Thymus (tissue), 11 donors: ENCODE data around the gene FXYD7. TPM values are rescaled to one million over a fixed set of nuclear protein-coding genes. Genes with fewer than 3 reads are reported as not detected.
"Not testable (repeated sequence)": the region's sequence is repeated elsewhere in the genome, so short reads cannot be mapped to it uniquely, and the experiment has no call there.

Experiments used
- DNase-seq, 9 donors: peaks; one replicate each; pipeline ENCODE4 v3.0.0-alpha.2; 2013; ENCODE audit warnings: low spot score in 9 of 9, low read depth in 6 of 9, missing footprints in 1 of 9
- H3K27ac ChIP-seq, 2 donors: one replicate each; pipeline ENCODE4 v1.5.1; 2013; ENCODE audit warnings: control low read depth in 1 of 2, low read depth in 1 of 2, low read length in 1 of 2, mild to moderate bottlenecking in 1 of 2, moderate library complexity in 1 of 2
- H3K27me3 ChIP-seq, 2 donors: one replicate each; pipeline ENCODE4 v1.5.1; 2013; ENCODE audit warnings: low read length in 1 of 2; ENCODE audit not compliant: control insufficient read depth in 2 of 2, insufficient read depth in 1 of 2
- H3K36me3 ChIP-seq, 2 donors: one replicate each; pipeline ENCODE4 v1.5.1; 2013; ENCODE audit warnings: low read length in 1 of 2, mild to moderate bottlenecking in 1 of 2, moderate library complexity in 1 of 2; ENCODE audit not compliant: control insufficient read depth in 2 of 2, insufficient read depth in 2 of 2
- H3K4me1 ChIP-seq, 2 donors: one replicate each; pipeline ENCODE4 v1.5.1; 2013; ENCODE audit warnings: low read length in 2 of 2; ENCODE audit not compliant: control insufficient read depth in 2 of 2, insufficient read depth in 2 of 2
- H3K4me3 ChIP-seq, 2 donors: one replicate each; pipeline ENCODE4 v1.5.1; 2013; ENCODE audit warnings: low read length in 2 of 2, control low read depth in 1 of 2, mild to moderate bottlenecking in 1 of 2
- H3K9me3 ChIP-seq, 2 donors: one replicate each; pipeline ENCODE4 v1.5.1; 2013; ENCODE audit warnings: low read length in 1 of 2, mild to moderate bottlenecking in 1 of 2; ENCODE audit not compliant: control insufficient read depth in 2 of 2, insufficient read depth in 1 of 2
- WGBS: extraction: QIAGEN DNeasy Blood & Tissue Kit; methylation state at CpG from one replicate; pipeline ENCODE4 v1.1.7; 2013; 5-methylcytosine and 5-hydroxymethylcytosine counted together
- polyA plus RNA-seq: library from polyadenylated mRNA; stranded (reverse); fragments of 200-250 nt; gene quantifications from one replicate; pipeline ENCODE4 v1.2.3, GENCODE V29; 2013
- total RNA-seq: library from RNA; stranded (reverse); fragments of 120-200 nt; gene quantifications from one replicate; pipeline ENCODE4 v1.2.4, GENCODE V29; 2013
- donor health status: healthy.

The FXYD7 gene
- total and polyA plus RNA-seq, 2 donors: 1.9 TPM; not detected in 1

DNA sequence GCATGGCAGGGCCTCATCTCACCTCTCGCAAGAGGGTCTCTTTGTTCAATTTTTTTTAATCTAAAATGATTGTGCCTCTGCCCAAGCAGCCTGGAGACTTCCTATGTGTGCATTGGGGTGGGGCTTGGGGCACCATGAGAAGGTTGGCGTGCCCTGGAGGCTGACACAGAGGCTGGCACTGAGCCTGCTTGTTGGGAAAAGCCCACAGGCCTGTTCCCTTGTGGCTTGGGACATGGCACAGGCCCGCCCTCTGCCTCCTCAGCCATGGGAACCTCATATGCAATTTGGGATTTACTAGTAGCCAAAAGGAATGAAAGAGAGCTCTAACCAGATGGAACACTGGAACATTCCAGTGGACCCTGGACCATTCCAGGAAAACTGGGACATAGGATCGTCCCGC lies 19.5 kb upstream of the FXYD7 start:
- Histone ChIP-seq H3K27me3 (no peaks in the 10 kb centered on the region), H3K36me3 (no peaks in the 10 kb centered on the region), H3K4me3 (no peak overlapping the region), H3K9me3 (peaks cover 0 to 3% of the 10 kb centered on the region in 2 donors), H3K27ac (no peak overlapping the region), H3K4me1 (peaks cover 0 to 23% of the 10 kb centered on the region in 2 donors)
- 94% methylated on average over 5 of the region's 5 CpGs for WGBS
- no peak for DNase-seq

DNA sequence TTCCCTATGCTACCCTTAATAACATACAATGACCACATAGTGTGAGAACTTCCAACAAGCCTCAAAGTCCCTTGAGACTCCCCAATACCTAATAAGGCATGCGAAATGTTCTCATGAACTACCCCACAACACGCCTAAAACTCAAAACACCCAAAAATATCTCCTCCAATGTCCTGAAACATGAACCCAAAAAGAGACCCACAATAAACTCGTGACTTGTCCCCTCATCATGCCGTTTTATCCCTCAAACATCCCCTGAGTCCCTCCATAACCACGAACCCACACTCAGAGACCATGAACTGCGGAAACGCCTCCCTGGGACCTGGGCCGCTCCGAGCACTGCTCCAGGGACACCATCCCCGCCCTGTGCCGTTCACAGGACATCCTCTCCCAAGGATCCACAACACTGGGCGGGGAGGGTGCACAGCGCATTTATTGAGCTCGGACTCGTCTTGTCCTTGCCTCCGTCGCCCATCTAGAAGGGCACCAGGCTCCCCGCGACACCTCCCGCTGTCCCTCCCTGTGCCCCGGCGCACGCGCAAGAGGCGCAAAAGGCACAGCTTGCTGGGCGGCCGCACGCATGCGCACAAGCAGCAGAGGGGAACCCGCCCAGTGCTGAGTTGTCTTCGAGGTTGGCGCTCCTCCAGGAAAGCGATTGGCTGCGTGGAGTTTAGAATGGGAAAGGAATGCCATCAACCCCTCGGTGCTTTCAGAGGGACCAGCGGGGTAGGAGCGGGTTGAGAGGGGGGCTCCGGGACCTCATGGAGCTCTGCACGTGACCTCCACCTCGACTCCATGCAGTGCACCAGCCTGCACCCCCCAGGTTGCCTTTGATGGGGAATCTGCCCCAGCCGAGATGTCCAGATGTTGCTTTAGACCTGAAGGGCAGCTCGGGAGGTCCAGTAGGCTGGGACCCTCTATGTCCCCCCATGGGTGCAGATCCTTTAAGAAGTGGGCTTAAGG lies 18.7 kb upstream of the FXYD7 start:
- Histone ChIP-seq H3K4me1 (peaks cover 0 to 19% of the 10 kb centered on the region in 2 donors), H3K9me3 (peaks cover 0 to 3% of the 10 kb centered on the region in 2 donors), H3K4me3 (peak overlapping the region; percentile 48 to 53), H3K27me3 (no peaks in the 10 kb centered on the region), H3K27ac (peak overlapping the region; percentile 49 to 74), H3K36me3 (no peaks in the 10 kb centered on the region)
- 22% methylated on average over 42 of the region's 42 CpGs for WGBS
- peak in 8 of 9 donors; percentile 61 to 86 (median 68) for DNase-seq

DNA sequence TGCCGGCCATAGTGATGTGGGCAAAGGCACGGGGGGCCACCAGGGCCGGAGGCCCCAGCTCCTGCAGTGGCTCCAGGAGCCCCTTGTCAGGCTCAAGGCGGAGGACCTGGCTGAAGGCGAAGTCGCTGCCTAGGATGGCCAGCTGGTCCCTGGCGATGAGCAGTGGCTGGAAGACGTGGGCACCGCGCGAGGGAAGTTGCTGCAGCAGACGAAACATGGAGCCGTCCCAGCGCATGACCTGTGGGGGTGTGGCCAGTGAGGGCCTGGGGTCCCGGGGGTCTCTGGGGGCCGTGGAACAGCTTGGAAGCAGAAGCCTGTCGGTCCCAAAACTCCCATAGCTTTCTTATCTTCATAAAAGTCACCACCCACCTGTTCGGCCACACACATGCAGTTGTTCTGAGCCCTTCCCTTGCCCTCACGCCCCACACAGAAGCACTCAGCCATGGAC lies 17.8 kb upstream of the FXYD7 start:
- Histone ChIP-seq H3K27ac (no peak overlapping the region), H3K36me3 (no peaks in the 10 kb centered on the region), H3K27me3 (no peaks in the 10 kb centered on the region), H3K4me1 (peaks cover 0 to 19% of the 10 kb centered on the region in 2 donors), H3K4me3 (no peak overlapping the region), H3K9me3 (peaks cover 0 to 3% of the 10 kb centered on the region in 2 donors)
- WGBS: 92% methylated on average over 19 of the region's 19 CpGs
- DNase-seq: no peak

DNA sequence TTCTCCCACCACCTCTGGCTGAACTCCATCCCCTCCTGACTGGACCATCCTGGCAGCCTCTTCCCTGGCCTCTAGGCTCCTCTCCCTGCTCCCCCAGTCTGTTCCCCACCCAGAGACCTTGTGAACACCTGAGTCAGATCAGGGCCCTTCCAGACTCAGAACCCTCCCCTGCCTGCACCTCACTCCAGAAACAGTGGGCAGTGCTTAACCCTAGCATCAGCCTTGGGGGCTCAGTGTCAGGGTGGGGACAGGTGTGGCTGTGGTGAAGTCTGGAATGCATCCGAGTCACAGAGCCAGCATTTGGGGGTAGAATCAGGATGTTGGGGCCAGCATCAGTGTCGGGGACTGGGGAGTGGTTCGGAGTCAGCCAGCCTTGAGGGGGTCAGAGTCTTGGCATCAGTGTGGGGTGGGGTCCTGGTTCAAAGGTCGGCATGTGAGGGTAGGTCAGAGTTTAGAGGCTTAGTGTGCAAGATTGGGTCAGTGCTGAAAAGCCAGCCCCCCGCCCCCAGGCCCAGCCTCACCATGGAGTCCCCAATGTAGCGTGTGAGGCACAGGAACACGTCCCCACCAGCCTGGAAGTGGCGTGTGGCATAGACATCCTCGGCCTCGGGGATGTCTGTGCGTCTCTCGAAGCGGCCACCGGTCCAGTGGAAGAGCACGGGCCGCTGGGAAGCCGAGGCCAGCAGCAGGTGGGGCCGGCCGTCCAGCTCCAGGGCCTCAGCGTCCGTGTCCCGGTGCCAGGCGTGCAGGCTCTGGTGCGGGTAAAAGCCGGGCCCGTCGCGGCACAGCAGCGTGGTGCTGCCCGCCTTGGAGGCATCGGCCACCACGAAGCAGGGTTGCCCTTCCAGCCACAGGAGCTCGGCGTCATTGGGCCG lies 17.1 kb upstream of the FXYD7 start:
- H3K27ac ChIP-seq: no peak overlapping the region

DNA sequence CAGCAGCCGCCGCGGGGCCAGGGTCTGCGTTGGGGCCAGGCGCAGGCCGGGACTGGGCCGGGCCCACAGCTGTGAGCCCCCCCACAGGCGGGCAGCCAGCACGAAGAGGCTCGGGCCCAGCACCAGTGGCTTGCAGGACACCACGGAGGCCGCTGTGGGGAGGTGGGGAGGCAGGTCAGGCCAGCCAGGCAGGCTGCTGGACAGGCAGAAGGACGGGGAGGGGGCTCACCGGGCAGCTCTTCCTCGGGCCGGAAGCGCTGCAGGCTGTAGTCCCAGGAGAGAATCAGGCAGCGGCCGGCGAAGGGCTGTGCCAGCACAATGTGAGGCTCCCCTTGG lies 16.5 kb upstream of the FXYD7 start:
- no peak for DNase-seq

More for the DNA sequence above, 17.1 kb upstream of the FXYD7 start:
- peaks cover 0 to 3% of the 10 kb centered on the region in 2 donors for H3K9me3 ChIP-seq
- no peaks in the 10 kb centered on the region for H3K36me3 ChIP-seq
- DNase-seq: no peak
- 97% methylated on average over 35 of the region's 35 CpGs for WGBS
- no peak overlapping the region for H3K4me3 ChIP-seq
- H3K4me1 ChIP-seq: peaks cover 0 to 19% of the 10 kb centered on the region in 2 donors
- peaks cover 0 to 2% of the 10 kb centered on the region in 2 donors for H3K27me3 ChIP-seq

DNA sequence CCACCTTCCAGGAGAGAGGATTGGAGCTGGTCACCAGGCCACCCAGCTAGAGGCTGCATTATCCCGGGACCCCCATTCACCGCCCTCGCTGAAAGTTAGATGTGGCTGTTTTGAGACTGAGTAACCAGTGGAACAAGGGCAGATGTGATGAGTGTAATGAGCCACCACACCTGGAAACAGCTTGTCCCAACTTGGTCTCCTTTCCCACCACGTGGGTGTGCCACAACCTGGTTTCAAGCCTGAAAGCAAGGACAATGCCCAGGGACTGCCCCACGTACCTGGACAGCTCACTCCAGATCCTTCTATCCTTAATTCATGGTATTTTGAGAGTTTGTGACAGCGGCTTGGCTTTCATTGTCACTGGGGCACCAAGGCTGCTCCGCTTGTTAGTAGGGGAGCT lies 15.2 kb upstream of the FXYD7 start:
- no peak for DNase-seq
- 87% methylated on average over 7 of the region's 7 CpGs for WGBS
- peaks cover 0 to 3% of the 10 kb centered on the region in 2 donors for H3K9me3 ChIP-seq
- H3K4me1 ChIP-seq: peaks cover 0 to 11% of the 10 kb centered on the region in 2 donors
- H3K4me3 ChIP-seq: no peak overlapping the region
- peaks cover 0 to 2% of the 10 kb centered on the region in 2 donors for H3K27me3 ChIP-seq
- no peak overlapping the region for H3K27ac ChIP-seq
- H3K36me3 ChIP-seq: no peaks in the 10 kb centered on the region

More for the DNA sequence above, 16.5 kb upstream of the FXYD7 start:
- peaks cover 0 to 14% of the 10 kb centered on the region in 2 donors for H3K4me1 ChIP-seq
- H3K9me3 ChIP-seq: peaks cover 0 to 3% of the 10 kb centered on the region in 2 donors
- no peak overlapping the region for H3K27ac ChIP-seq
- no peak overlapping the region for H3K4me3 ChIP-seq
- no peaks in the 10 kb centered on the region for H3K36me3 ChIP-seq
- WGBS: 93% methylated on average over 20 of the region's 20 CpGs
- peaks cover 0 to 2% of the 10 kb centered on the region in 2 donors for H3K27me3 ChIP-seq

DNA sequence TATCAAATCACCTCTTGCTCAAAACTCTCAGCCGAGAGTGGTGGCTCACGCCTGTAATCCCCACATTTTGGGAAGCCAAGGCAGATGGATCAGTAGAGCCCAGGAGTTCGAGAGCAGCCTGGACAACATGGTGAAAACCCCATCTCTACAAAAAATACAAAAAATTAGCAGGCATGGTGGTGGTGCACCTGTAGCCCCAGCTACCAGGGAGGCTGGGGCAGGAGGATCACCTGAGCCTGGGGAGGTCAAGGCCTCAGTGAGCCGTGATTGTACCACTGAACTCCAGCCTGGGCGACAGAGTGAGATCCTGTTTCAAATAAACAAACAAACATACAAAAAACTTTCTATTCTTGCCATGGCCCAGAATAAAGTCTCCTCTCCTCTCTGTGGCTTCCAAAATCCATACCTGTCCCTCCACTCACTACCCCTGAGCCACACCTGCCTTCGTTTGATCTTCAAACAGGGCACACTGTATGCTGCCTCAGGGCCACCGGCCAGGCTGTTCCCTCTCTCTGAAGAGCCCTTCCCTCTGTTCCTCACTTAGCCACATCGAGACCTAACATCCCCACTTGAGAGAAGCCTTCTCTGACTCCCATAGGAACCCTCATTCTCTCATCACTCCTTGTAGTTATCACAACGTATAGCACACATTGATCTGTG lies 14.5 kb upstream of the FXYD7 start:
- H3K27ac ChIP-seq: no peak overlapping the region
- peaks cover 0 to 3% of the 10 kb centered on the region in 2 donors for H3K9me3 ChIP-seq
- DNase-seq: no peak
- peaks cover 0 to 10% of the 10 kb centered on the region in 2 donors for H3K4me1 ChIP-seq
- H3K27me3 ChIP-seq: peaks cover 0 to 2% of the 10 kb centered on the region in 2 donors
- no peaks in the 10 kb centered on the region for H3K36me3 ChIP-seq
- WGBS: 96% methylated on average over 9 of the region's 9 CpGs
- no peak overlapping the region for H3K4me3 ChIP-seq

DNA sequence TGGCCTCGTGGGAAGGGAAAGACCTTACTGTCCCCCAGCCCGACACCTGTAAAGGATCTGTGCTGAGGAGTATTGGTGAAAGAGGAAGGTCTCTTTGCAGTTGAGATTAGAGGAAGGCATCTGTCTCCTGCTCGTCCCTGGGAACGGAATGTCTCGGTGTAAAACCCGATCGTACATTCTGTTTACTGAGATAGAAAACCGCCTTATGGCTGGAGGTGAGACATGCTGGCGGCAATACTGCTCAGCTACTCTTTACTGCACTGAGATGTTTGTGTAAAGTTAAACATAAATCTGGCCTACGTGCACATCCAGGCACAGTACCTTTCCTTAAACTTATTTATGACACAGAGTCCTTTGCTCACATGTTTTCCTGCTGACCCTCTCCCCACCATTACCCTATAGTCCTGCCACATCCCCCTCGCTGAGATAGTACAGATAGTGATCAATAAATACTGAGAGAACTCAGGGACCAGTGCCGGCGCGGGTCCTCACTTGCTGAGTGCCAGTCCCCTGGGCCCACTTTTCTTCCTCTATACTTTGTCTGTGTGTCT lies 13.3 kb upstream of the FXYD7 start:
- not testable (repeated sequence) for H3K36me3 ChIP-seq, H3K4me1 ChIP-seq, H3K27me3 ChIP-seq, H3K4me3 ChIP-seq, DNase-seq, H3K27ac ChIP-seq, H3K9me3 ChIP-seq
- 82% methylated on average over 14 of the region's 14 CpGs for WGBS
